Chondrocyte (in vitro differentiated cells): Measurements from ENCODE around the gene PPP2R2C. TPM values are rescaled to one million over a fixed set of nuclear protein-coding genes. Genes with fewer than 3 reads are reported as not detected.

ENCODE experiments used
- DNase-seq: peaks from one replicate; pipeline ENCODE4 v3.0.0; 2021; ENCODE audit warnings: mixed read lengths, low spot score
- H3K27ac Mint-ChIP-seq: one replicate; pipeline ENCODE4 v1.8.0; 2021; ENCODE audit warnings: mild to moderate bottlenecking, moderate library complexity, mixed read lengths; ENCODE audit not compliant: unreplicated experiment
- H3K27me3 Mint-ChIP-seq: 2 replicates; pipeline ENCODE4 v1.8.0; 2021; ENCODE audit warnings: low read depth, mixed read lengths
- H3K36me3 Mint-ChIP-seq: 2 replicates; pipeline ENCODE4 v1.8.0; 2021; ENCODE audit warnings: low read depth, mixed read lengths
- H3K4me1 Mint-ChIP-seq: 2 replicates; pipeline ENCODE4 v1.8.0; 2021; ENCODE audit warnings: low read depth, mild to moderate bottlenecking, mixed read lengths
- H3K4me3 Mint-ChIP-seq: one replicate; pipeline ENCODE4 v1.8.0; 2021; ENCODE audit warnings: mild to moderate bottlenecking, moderate library complexity, mixed read lengths; ENCODE audit not compliant: unreplicated experiment
- H3K9me3 Mint-ChIP-seq: 2 replicates; pipeline ENCODE4 v1.8.0; 2021; ENCODE audit warnings: low read depth, mixed read lengths
- CTCF ChIP-seq: fragments of 200-600 bp; sonication (generic); IDR thresholded peaks from 2 replicates; pipeline ENCODE4 v1.5.0; 2021; ENCODE audit warnings: antibody characterized with exemption, mild to moderate bottlenecking, moderate library complexity
- total RNA-seq: library from RNA; stranded (reverse); gene quantifications from 3 replicates; pipeline ENCODE4 v1.2.1, GENCODE V29; 2021

PPP2R2C gene
- total RNA-seq, 1 donor from 2014 or later, result 0.10 TPM

GRCh38 chr4:6417516-6418050, 54.8 kb downstream of the PPP2R2C start:
- peaks cover 24% of the 10 kb centered on the region for H3K27me3 Mint-ChIP-seq
- H3K27ac Mint-ChIP-seq, result no peak overlapping the region
- no peak overlapping the region for H3K4me3 Mint-ChIP-seq
- H3K36me3 Mint-ChIP-seq, result no peaks in the 10 kb centered on the region
- DNase-seq, result no peak
- H3K4me1 Mint-ChIP-seq, result no peaks in the 10 kb centered on the region
- H3K9me3 Mint-ChIP-seq, result no peaks in the 10 kb centered on the region
- TF ChIP-seq CTCF, result no peak

- Mint-ChIP-seq H3K4me3 (no peak overlapping the region), H3K36me3 (no peaks in the 10 kb centered on the region), H3K4me1 (no peaks in the 10 kb centered on the region), H3K27me3 (peaks cover 24% of the 10 kb centered on the region), H3K9me3 (no peaks in the 10 kb centered on the region), H3K27ac (no peak overlapping the region)
- DNase-seq, result no peak
- TF ChIP-seq CTCF, result no peak
Measured at GRCh38 chr4:6416518-6417286, 55.7 kb downstream of the PPP2R2C start.

- TF ChIP-seq CTCF, result no peak
- no peak for DNase-seq
Measured at GRCh38 chr4:6415031-6415705, 57.2 kb downstream of the PPP2R2C start.

GRCh38 chr4:6414578-6414977, 57.8 kb downstream of the PPP2R2C start:
- TF ChIP-seq CTCF, result no peak
- no peak overlapping the region for H3K27ac Mint-ChIP-seq

More at GRCh38 chr4:6415031-6415705, 57.2 kb downstream of the PPP2R2C start:
- Mint-ChIP-seq H3K27me3 (peaks cover 22% of the 10 kb centered on the region), H3K9me3 (no peaks in the 10 kb centered on the region), H3K36me3 (no peaks in the 10 kb centered on the region), H3K4me3 (no peak overlapping the region), H3K27ac (no peak overlapping the region), H3K4me1 (no peaks in the 10 kb centered on the region)

GRCh38 chr4:6410664-6411063, 61.8 kb downstream of the PPP2R2C start:
- H3K27me3 Mint-ChIP-seq, result peaks cover 32% of the 10 kb centered on the region
- H3K9me3 Mint-ChIP-seq, result no peaks in the 10 kb centered on the region
- DNase-seq, result no peak
- no peaks in the 10 kb centered on the region for H3K4me1 Mint-ChIP-seq
- no peak overlapping the region for H3K4me3 Mint-ChIP-seq
- no peak for TF ChIP-seq CTCF
- H3K36me3 Mint-ChIP-seq, result no peaks in the 10 kb centered on the region
- no peak overlapping the region for H3K27ac Mint-ChIP-seq

More at GRCh38 chr4:6414578-6414977, 57.8 kb downstream of the PPP2R2C start:
- peaks cover 20% of the 10 kb centered on the region for H3K27me3 Mint-ChIP-seq
- H3K4me1 Mint-ChIP-seq, result no peaks in the 10 kb centered on the region
- no peaks in the 10 kb centered on the region for H3K36me3 Mint-ChIP-seq
- no peak overlapping the region for H3K4me3 Mint-ChIP-seq
- no peak for DNase-seq
- H3K9me3 Mint-ChIP-seq, result no peaks in the 10 kb centered on the region
